DLD1 (cell line): Measurements from ENCODE around the gene KCNAB3.

Source experiments
- in situ Hi-C: cut with HindIII; loops from 2 replicates; pipeline ENCODE4 v1.10.0; 2017; ENCODE audit warnings: low sequenced_read_pairs

Gene KCNAB3

GRCh38 chr17:7903154-7904103 lies 26.2 kb downstream of the KCNAB3 start:
- in situ Hi-C loops, result no loop called here

GRCh38 chr17:7897773-7898172 lies 31.9 kb downstream of the KCNAB3 start:
- in situ Hi-C loops, result no loop called here

GRCh38 chr17:7897090-7897489 lies 32.6 kb downstream of the KCNAB3 start:
- in situ Hi-C loops, result no loop called here

GRCh38 chr17:7894866-7895265 lies 34.8 kb downstream of the KCNAB3 start:
- in situ Hi-C loops, result no loop called here

GRCh38 chr17:7894226-7894625 lies 35.4 kb downstream of the KCNAB3 start:
- in situ Hi-C loops, result no loop called here

GRCh38 chr17:7893187-7893880 lies 36.3 kb downstream of the KCNAB3 start:
- in situ Hi-C loops, result no loop called here

- in situ Hi-C loops, result no loop called here
These were observed 40.3 kb downstream of the KCNAB3 start for GRCh38 chr17:7889166-7889955.

- in situ Hi-C loops, result no loop called here
These were observed 41.3 kb downstream of the KCNAB3 start, which contains the start of gene CHD3 for GRCh38 chr17:7888184-7888920. TSS of gene CHD3 (plus strand) at chr17:7888789. CDS start at chr17:7889001, 212 bp downstream.

GRCh38 chr17:7887482-7888183 lies 42.0 kb downstream of the KCNAB3 start:
- in situ Hi-C loops, result no loop called here

GRCh38 chr17:7887038-7887481 lies 42.6 kb downstream of the KCNAB3 start:
- in situ Hi-C loops, result no loop called here

GRCh38 chr17:7886227-7887037 lies 43.2 kb downstream of the KCNAB3 start:
- in situ Hi-C loops, result no loop called here

GRCh38 chr17:7885367-7886226 lies 44.1 kb downstream of the KCNAB3 start:
- in situ Hi-C loops, result no loop called here

GRCh38 chr17:7884581-7885366 lies 44.9 kb downstream of the KCNAB3 start:
- in situ Hi-C loops, result no loop called here

GRCh38 chr17:7883781-7884386 lies 45.8 kb downstream of the KCNAB3 start:
- in situ Hi-C loops, result no loop called here

- in situ Hi-C loops, result no loop called here
These were observed 47.0 kb downstream of the KCNAB3 start for GRCh38 chr17:7882629-7883028.

GRCh38 chr17:7882068-7882467 lies 47.6 kb downstream of the KCNAB3 start:
- in situ Hi-C loops, result no loop called here
